Measurements from ENCODE around the gene SSTR1.

The SSTR1 gene

GRCh38 chr14:38238332-38238731, 30.6 kb downstream of the SSTR1 start:
- no peak for DNase-seq (ENCODE audit: low read depth in 2 of 2)

- no peak for DNase-seq (ENCODE audit: low read depth in 2 of 2)
Observed at GRCh38 chr14:38238878-38239277, 31.2 kb downstream of the SSTR1 start.

- no peak for DNase-seq (ENCODE audit: low read depth in 2 of 2)
Observed at GRCh38 chr14:38243696-38244240, 36.1 kb downstream of the SSTR1 start.

GRCh38 chr14:38248321-38249028, 40.8 kb downstream of the SSTR1 start:
- DNase-seq (ENCODE audit: low read depth in 2 of 2), result no peak

GRCh38 chr14:38250331-38250730, 42.6 kb downstream of the SSTR1 start:
- DNase-seq (ENCODE audit: low read depth in 2 of 2), result no peak

- no peak for DNase-seq (ENCODE audit: low read depth in 2 of 2)
Observed at GRCh38 chr14:38252066-38252710, 44.5 kb downstream of the SSTR1 start.

- DNase-seq (ENCODE audit: low read depth in 2 of 2), result no peak
Observed at GRCh38 chr14:38253676-38254075, 46.0 kb downstream of the SSTR1 start.

GRCh38 chr14:38254571-38255407, 47.1 kb downstream of the SSTR1 start:
- no peak for DNase-seq (ENCODE audit: low read depth in 2 of 2)

GRCh38 chr14:38255408-38255672, 47.6 kb downstream of the SSTR1 start:
- DNase-seq (ENCODE audit: low read depth in 2 of 2), result no peak

GRCh38 chr14:38255673-38256532, 48.2 kb downstream of the SSTR1 start, which contains the start of gene CLEC14A:
CLEC14A (minus strand) TSS chr14:38256093; CDS start chr14:38256022, 71 bp downstream.
- no peak for DNase-seq (ENCODE audit: low read depth in 2 of 2)

GRCh38 chr14:38256533-38256840, 48.8 kb downstream of the SSTR1 start:
- DNase-seq (ENCODE audit: low read depth in 2 of 2), result no peak

GRCh38 chr14:38257507-38257906, 49.8 kb downstream of the SSTR1 start:
- no peak for DNase-seq (ENCODE audit: low read depth in 2 of 2)

GRCh38 chr14:38261620-38262019, 53.9 kb downstream of the SSTR1 start:
- no peak for DNase-seq (ENCODE audit: low read depth in 2 of 2)
